IMR-90 (cell line): Measurements from ENCODE around the gene CPOX. TPM values are rescaled to one million over a fixed set of nuclear protein-coding genes. Genes with fewer than 3 reads are reported as not detected.

ENCODE experiments used
- ATAC-seq: fragments of 200-7000 bp; cut with Tn5 transposase; 2 replicates; pipeline ENCODE4 v1.9.1; 2020; ENCODE audit warnings: low read depth, mild to moderate bottlenecking, moderate library complexity
- BruUV-seq: library from RNA; stranded (reverse); fragments of 400-500 nt; replicated peaks from 2 replicates; lab custom pipeline; 2021; lab: Mats Ljungman, UMichigan
- CTCF ChIA-PET: fragments of 300-600 bp; formaldehyde crosslinking; extraction: SDS; loops from one replicate; lab custom pipeline; 2021; ENCODE audit warnings: antibody characterized with exemption; lab: Yijun Ruan, JAX
- POLR2A ChIA-PET: fragments of 300-600 bp; sonication (Branson Sonifier 250); formaldehyde crosslinking; loops from one replicate; lab custom pipeline; 2022; ENCODE audit warnings: antibody characterized with exemption; ENCODE audit not compliant: unreplicated experiment; lab: Charles Lee
- DNase-seq: peaks from one replicate; pipeline ENCODE4 v3.0.0; 2013
- H2AFZ ChIP-seq: replicated peaks from 2 replicates; pipeline ENCODE3; 2013; ENCODE audit warnings: low read length, mild to moderate bottlenecking; ENCODE audit not compliant: poor library complexity
- H2AK5ac ChIP-seq: 2 replicates; pipeline ENCODE4 v1.6.1; 2013; ENCODE audit warnings: low read depth, low read length, inconsistent platforms
- H2AK9ac ChIP-seq: replicated peaks from 2 replicates; pipeline ENCODE3; 2013; ENCODE audit warnings: mild to moderate bottlenecking, low read depth, low read length, moderate library complexity; ENCODE audit not compliant: poor library complexity
- H2BK120ac ChIP-seq: 2 replicates; pipeline ENCODE4 v1.6.1; 2013; ENCODE audit warnings: low read depth, low read length, inconsistent platforms
- H2BK15ac ChIP-seq: 3 replicates; pipeline ENCODE4 v1.6.1; 2013; ENCODE audit warnings: low read depth, low read length, inconsistent platforms
- H2BK20ac ChIP-seq: 2 replicates; pipeline ENCODE4 v1.6.1; 2013; ENCODE audit warnings: low read depth, mild to moderate bottlenecking, inconsistent platforms, low read length, moderate library complexity
- H2BK5ac ChIP-seq: 2 replicates; pipeline ENCODE4 v1.6.1; 2013; ENCODE audit warnings: mild to moderate bottlenecking, low read depth, low read length, inconsistent platforms; ENCODE audit not compliant: poor library complexity, severe bottlenecking
- H3K14ac ChIP-seq: replicated peaks from 2 replicates; pipeline ENCODE4 v1.6.1; 2013; ENCODE audit warnings: low read depth, low read length, inconsistent platforms
- H3K18ac ChIP-seq: 2 replicates; pipeline ENCODE4 v1.6.1; 2013; ENCODE audit warnings: low read depth, low read length, control low read depth
- H3K23ac ChIP-seq: 2 replicates; pipeline ENCODE4 v1.6.1; 2013; ENCODE audit warnings: low read depth, low read length, inconsistent platforms
- H3K27ac ChIP-seq: 2 replicates; pipeline ENCODE4 v1.5.1; 2013; ENCODE audit warnings: mild to moderate bottlenecking, control low read depth, low read length; ENCODE audit not compliant: insufficient read depth
- H3K27me3 ChIP-seq: 2 replicates; pipeline ENCODE4 v1.6.1; 2013; ENCODE audit warnings: low read length; ENCODE audit not compliant: control insufficient read depth, insufficient read depth
- H3K36me3 ChIP-seq: 2 replicates; pipeline ENCODE4 v1.6.1; 2013; ENCODE audit warnings: low read length, mixed read lengths; ENCODE audit not compliant: control insufficient read depth, insufficient read depth
- H3K4ac ChIP-seq: 2 replicates; pipeline ENCODE4 v1.6.1; 2013; ENCODE audit warnings: low read depth, low read length, inconsistent platforms
- H3K4me1 ChIP-seq: 2 replicates; pipeline ENCODE4 v1.6.1; 2013; ENCODE audit warnings: low read length, mixed read lengths; ENCODE audit not compliant: control insufficient read depth, insufficient read depth
- H3K4me2 ChIP-seq: 2 replicates; pipeline ENCODE4 v1.6.1; 2013; ENCODE audit warnings: low read depth, mild to moderate bottlenecking, control low read depth, low read length, moderate library complexity
- H3K4me3 ChIP-seq: 2 replicates; pipeline ENCODE4 v1.5.1; 2013; ENCODE audit warnings: low read depth, mild to moderate bottlenecking, control low read depth, low read length, moderate library complexity; ENCODE audit not compliant: insufficient read depth
- H3K56ac ChIP-seq: 2 replicates; pipeline ENCODE4 v1.6.1; 2013; ENCODE audit warnings: low read length, inconsistent platforms; ENCODE audit not compliant: insufficient read depth; ENCODE audit errors: extremely low read depth
- H3K79me1 ChIP-seq, 2 experiments: 2 replicates each; pipeline ENCODE4 v1.6.1; 2013; ENCODE audit warnings: low read length in 2 of 2, inconsistent platforms in 1 of 2, low read depth in 1 of 2
- H3K9ac ChIP-seq: 2 replicates; pipeline ENCODE4 v1.6.1; 2013; ENCODE audit warnings: low read depth, low read length, control low read depth
- H3K9me1 ChIP-seq: 2 replicates; pipeline ENCODE4 v1.6.1; 2013; ENCODE audit warnings: low read length, inconsistent platforms; ENCODE audit not compliant: insufficient read depth
- H3K9me3 ChIP-seq: 2 replicates; pipeline ENCODE4 v1.6.1; 2013; ENCODE audit warnings: low read length; ENCODE audit not compliant: control insufficient read depth, insufficient read depth
- H4K20me1 ChIP-seq: 2 replicates; pipeline ENCODE4 v1.6.1; 2013; ENCODE audit warnings: low read length, inconsistent platforms; ENCODE audit not compliant: insufficient read depth
- H4K5ac ChIP-seq: 2 replicates; pipeline ENCODE4 v1.6.1; 2013; ENCODE audit warnings: mild to moderate bottlenecking, low read depth, low read length, control low read depth
- H4K8ac ChIP-seq, 2 experiments: 2 replicates each; pipeline ENCODE4 v1.6.1; 2013; ENCODE audit warnings: low read depth in 2 of 2, low read length in 2 of 2, control low read depth in 1 of 2, inconsistent platforms in 1 of 2
- H4K91ac ChIP-seq: 2 replicates; pipeline ENCODE4 v1.6.1; 2013; ENCODE audit warnings: low read depth, low read length, inconsistent platforms; ENCODE audit not compliant: insufficient read depth
- BHLHE40 ChIP-seq: fragments of 150-350 bp; IDR thresholded peaks from 2 replicates; pipeline ENCODE4 v1.6.1; 2016; ENCODE audit warnings: mild to moderate bottlenecking, low read depth, low read length
- CEBPB ChIP-seq: IDR thresholded peaks from 2 replicates; pipeline ENCODE4 v1.6.1; 2012; ENCODE audit warnings: low read depth, low read length, improper control_type of control experiment
- FOS ChIP-seq: fragments of 150-350 bp; IDR thresholded peaks from 2 replicates; pipeline ENCODE4 v1.6.1; 2016; ENCODE audit warnings: low read depth, low read length
- MAFK ChIP-seq: IDR thresholded peaks from 2 replicates; pipeline ENCODE4 v1.6.1; 2012; ENCODE audit warnings: low read depth, low read length, improper control_type of control experiment
- MAZ ChIP-seq: IDR thresholded peaks from 2 replicates; pipeline ENCODE4 v1.6.1; 2012; ENCODE audit warnings: low read depth, mild to moderate bottlenecking, low read length, improper control_type of control experiment, moderate library complexity, borderline replicate concordance
- MXI1 ChIP-seq: IDR thresholded peaks from 2 replicates; pipeline ENCODE4 v1.6.1; 2012; ENCODE audit warnings: low read depth, mild to moderate bottlenecking, low read length, moderate library complexity, borderline replicate concordance
- NFE2L2 ChIP-seq: fragments of 150-350 bp; IDR thresholded peaks from 2 replicates; pipeline ENCODE4 v1.6.1; 2016; ENCODE audit warnings: low read depth, mild to moderate bottlenecking, low read length
- POLR2A ChIP-seq: IDR thresholded peaks from 2 replicates; pipeline ENCODE4 v1.6.1; 2012; ENCODE audit warnings: mild to moderate bottlenecking, low read depth, low read length
- RAD21 ChIP-seq: IDR thresholded peaks from 2 replicates; pipeline ENCODE4 v1.6.1; 2012; ENCODE audit warnings: low read length, improper control_type of control experiment
- RCOR1 ChIP-seq: IDR thresholded peaks from 2 replicates; pipeline ENCODE4 v1.6.1; 2012; ENCODE audit warnings: mild to moderate bottlenecking, low read length, improper control_type of control experiment; ENCODE audit not compliant: insufficient replicate concordance
- RFX5 ChIP-seq: IDR thresholded peaks from 2 replicates; pipeline ENCODE4 v1.8.0; 2012; ENCODE audit warnings: low read depth, mild to moderate bottlenecking, low read length, moderate library complexity
- SMC3 ChIP-seq: fragments of 150-350 bp; IDR thresholded peaks from 2 replicates; pipeline ENCODE4 v1.6.1; 2016; ENCODE audit warnings: low read depth, mild to moderate bottlenecking, antibody characterized with exemption, low read length, moderate library complexity
- dilution Hi-C: fragments of 300-500 bp; cut with HindIII; formaldehyde crosslinking; loops from one replicate; pipeline ENCODE4 v1.14.3; 2018; ENCODE audit warnings: low sequenced_read_pairs; ENCODE audit not compliant: unreplicated experiment
- in situ Hi-C: fragments of 300-500 bp; cut with MboI; formaldehyde crosslinking; loops from 3 replicates; pipeline ENCODE4 v1.14.3; 2019; ENCODE audit warnings: low sequenced_read_pairs, inconsistent platforms, mixed read lengths
- intact Hi-C: fragments of 100-400 bp; cut with micrococcal nuclease; formaldehyde crosslinking; loops from 2 replicates; pipeline ENCODE4 v1.10.0; 2022
- polyA plus RNA-seq, 3 experiments: library from polyadenylated mRNA; depleted of rRNA; stranded (reverse); fragments of >200 nt; gene quantifications; 2 replicates each; pipeline ENCODE4 v1.2.3, GENCODE V29; 2012; ENCODE audit warnings: low replicate concordance in 1 of 3
- total RNA-seq: library from RNA; depleted of rRNA; stranded (reverse); fragments of >200 nt; gene quantifications from 2 replicates; pipeline ENCODE4 v1.2.3, GENCODE V29; 2012
- TF ChIP-seq, protein P1 (sequence below): fragments of 150-350 bp; IDR thresholded peaks from 2 replicates; pipeline ENCODE4 v1.6.1; 2017; ENCODE audit warnings: mild to moderate bottlenecking, antibody characterized with exemption, low read length, low read depth
- TF ChIP-seq, protein P2 (sequence below): conservative IDR thresholded peaks from 2 replicates; pipeline ENCODE4 v1.5.1; 2012; ENCODE audit warnings: mild to moderate bottlenecking, low read depth, low read length, improper control_type of control experiment

The CPOX gene
- total and polyA plus RNA-seq, 2 of the 4 experiments (the other 2 are of a cell fraction) = 14.5 to 19.4 TPM

DNA sequence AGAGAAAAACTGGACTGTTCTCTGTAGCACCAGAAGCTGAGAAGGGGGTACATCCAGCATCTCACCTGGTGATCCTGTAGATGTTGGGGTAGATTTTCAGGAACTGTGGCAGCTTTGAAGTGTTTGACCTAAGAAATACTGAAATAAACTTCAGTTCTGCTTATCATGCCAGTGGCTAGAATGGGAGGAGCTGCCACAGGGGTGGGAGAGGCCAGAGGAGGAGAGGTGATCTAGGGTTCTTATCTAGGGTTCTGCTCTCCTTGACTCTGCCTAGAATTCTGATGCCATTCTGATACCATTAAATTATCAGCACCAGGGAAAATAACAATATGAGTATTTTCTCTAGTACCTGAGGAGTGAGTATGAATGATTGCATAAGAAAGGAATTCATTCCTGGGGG, 10.2 kb upstream of the CPOX start:
- Histone ChIP-seq H4K8ac (no peak overlapping the region), H2BK20ac (no peak overlapping the region), H3K79me1 (no peaks in the 10 kb centered on the region), H3K18ac (no peak overlapping the region), H3K4me1 (no peaks in the 10 kb centered on the region), H3K9ac (no peak overlapping the region), H2BK120ac (no peak overlapping the region), H2AK9ac (no peak overlapping the region), H3K4me2 (no peak overlapping the region), H2BK5ac (no peak overlapping the region), H2AFZ (no peak overlapping the region), H3K14ac (no peak overlapping the region), H3K27ac (no peak overlapping the region), H4K20me1 (no peaks in the 10 kb centered on the region), H3K4me3 (no peak overlapping the region), H2BK15ac (no peak overlapping the region), H4K5ac (no peak overlapping the region), H3K56ac (no peak overlapping the region), H3K4ac (no peak overlapping the region), H3K23ac (no peak overlapping the region), H4K91ac (no peak overlapping the region), H3K36me3 (no peaks in the 10 kb centered on the region), H3K9me3 (no peaks in the 10 kb centered on the region), H3K9me1 (no peaks in the 10 kb centered on the region), H3K27me3 (no peaks in the 10 kb centered on the region), H2AK5ac (no peak overlapping the region)
- no TSS peak for BruUV-seq
- TF ChIP-seq SMC3 (no peak), BHLHE40 (no peak), RAD21 (no peak), RFX5 (no peak), FOS (no peak), CEBPB (no peak), POLR2A (no peak), NFE2L2 (no peak), RCOR1 (no peak), MAZ (no peak), MXI1 (no peak), MAFK (no peak)
- TF ChIP-seq, protein P1, sequence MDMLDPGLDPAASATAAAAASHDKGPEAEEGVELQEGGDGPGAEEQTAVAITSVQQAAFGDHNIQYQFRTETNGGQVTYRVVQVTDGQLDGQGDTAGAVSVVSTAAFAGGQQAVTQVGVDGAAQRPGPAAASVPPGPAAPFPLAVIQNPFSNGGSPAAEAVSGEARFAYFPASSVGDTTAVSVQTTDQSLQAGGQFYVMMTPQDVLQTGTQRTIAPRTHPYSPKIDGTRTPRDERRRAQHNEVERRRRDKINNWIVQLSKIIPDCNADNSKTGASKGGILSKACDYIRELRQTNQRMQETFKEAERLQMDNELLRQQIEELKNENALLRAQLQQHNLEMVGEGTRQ = no peak
- TF ChIP-seq, protein P2, sequence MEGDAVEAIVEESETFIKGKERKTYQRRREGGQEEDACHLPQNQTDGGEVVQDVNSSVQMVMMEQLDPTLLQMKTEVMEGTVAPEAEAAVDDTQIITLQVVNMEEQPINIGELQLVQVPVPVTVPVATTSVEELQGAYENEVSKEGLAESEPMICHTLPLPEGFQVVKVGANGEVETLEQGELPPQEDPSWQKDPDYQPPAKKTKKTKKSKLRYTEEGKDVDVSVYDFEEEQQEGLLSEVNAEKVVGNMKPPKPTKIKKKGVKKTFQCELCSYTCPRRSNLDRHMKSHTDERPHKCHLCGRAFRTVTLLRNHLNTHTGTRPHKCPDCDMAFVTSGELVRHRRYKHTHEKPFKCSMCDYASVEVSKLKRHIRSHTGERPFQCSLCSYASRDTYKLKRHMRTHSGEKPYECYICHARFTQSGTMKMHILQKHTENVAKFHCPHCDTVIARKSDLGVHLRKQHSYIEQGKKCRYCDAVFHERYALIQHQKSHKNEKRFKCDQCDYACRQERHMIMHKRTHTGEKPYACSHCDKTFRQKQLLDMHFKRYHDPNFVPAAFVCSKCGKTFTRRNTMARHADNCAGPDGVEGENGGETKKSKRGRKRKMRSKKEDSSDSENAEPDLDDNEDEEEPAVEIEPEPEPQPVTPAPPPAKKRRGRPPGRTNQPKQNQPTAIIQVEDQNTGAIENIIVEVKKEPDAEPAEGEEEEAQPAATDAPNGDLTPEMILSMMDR = no peak
- ChIA-PET CTCF (interaction anchor here (0.7 kb wide), 1 partner anchor 210 kb away, joined by 4 read pairs; no protein-coding TSS in a partner anchor), POLR2A (no interaction called here)
- no peak for ATAC-seq
- intact Hi-C loops = loop anchor here (2.0 to 10.0 kb wide), 3 partner anchors 101 to 301 kb away; partner anchors contain the start of gene DCBLD2
- in situ Hi-C loops = loop anchor here (5.0 to 25.0 kb wide), 4 partner anchors 181 to 1159 kb away; no protein-coding TSS in a partner anchor
- DNase-seq = no peak
- dilution Hi-C loops = no loop called here
